BE2C (cell line): ENCODE results near the gene PPFIA1.

Source experiments
- DNase-seq: peaks from one replicate; pipeline ENCODE4 v3.0.0-alpha.2; 2020
- H3K27me3 ChIP-seq: fragments of 250-450 bp; sonication (Bioruptor Pico); 2 replicates; pipeline ENCODE4 v1.5.1; 2020; ENCODE audit warnings: mild to moderate bottlenecking
- H3K36me3 ChIP-seq: fragments of 250-450 bp; sonication (Bioruptor Pico); 2 replicates; pipeline ENCODE4 v1.5.1; 2020; ENCODE audit warnings: mild to moderate bottlenecking
- H3K4me1 ChIP-seq: fragments of 250-450 bp; sonication (Bioruptor Pico); 2 replicates; pipeline ENCODE4 v1.5.1; 2020
- H3K4me3 ChIP-seq: 2 replicates; pipeline ENCODE4 v1.5.1; 2011; ENCODE audit warnings: low read depth, low read length
- H3K9me3 ChIP-seq: fragments of 250-450 bp; sonication (Bioruptor Pico); 2 replicates; pipeline ENCODE4 v1.5.1; 2020
- TF ChIP-seq, protein P1 (sequence below): IDR thresholded peaks from 2 replicates; pipeline ENCODE4 v1.5.1; 2012; ENCODE audit warnings: mild to moderate bottlenecking, low read depth, low read length

The PPFIA1 gene

DNA sequence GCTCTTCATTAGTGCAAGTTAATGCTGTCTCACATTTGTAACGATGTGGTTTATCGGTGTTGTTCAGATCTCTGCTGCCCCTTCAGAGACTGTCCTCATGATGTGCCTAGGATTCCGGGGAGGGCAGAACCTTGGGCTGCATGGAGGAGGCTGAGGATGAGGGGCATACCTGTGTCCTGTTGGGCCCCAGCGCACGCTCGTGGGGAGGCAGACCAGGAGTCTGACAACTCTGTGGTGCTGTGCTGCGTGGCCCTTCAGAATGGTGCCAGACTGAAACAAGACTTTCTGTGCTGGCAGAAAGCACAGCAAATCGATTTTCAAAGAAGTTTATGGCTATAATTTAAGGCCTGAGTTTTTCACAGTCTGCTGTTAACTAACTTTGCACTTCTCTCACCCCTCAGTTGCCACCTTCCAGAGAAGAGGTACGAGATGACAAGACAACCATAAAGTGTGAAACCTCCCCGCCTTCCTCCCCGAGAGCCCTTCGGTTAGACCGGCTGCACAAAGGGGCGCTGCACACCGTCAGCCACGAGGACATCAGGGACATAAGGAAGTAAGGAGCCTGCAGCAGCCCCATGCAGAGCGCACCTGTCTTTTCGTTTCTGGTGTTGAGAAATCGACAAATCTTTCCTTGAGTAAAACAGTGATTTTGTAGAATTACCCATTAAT, 83.5 kb downstream of the PPFIA1 start:
- TF ChIP-seq, protein P1, sequence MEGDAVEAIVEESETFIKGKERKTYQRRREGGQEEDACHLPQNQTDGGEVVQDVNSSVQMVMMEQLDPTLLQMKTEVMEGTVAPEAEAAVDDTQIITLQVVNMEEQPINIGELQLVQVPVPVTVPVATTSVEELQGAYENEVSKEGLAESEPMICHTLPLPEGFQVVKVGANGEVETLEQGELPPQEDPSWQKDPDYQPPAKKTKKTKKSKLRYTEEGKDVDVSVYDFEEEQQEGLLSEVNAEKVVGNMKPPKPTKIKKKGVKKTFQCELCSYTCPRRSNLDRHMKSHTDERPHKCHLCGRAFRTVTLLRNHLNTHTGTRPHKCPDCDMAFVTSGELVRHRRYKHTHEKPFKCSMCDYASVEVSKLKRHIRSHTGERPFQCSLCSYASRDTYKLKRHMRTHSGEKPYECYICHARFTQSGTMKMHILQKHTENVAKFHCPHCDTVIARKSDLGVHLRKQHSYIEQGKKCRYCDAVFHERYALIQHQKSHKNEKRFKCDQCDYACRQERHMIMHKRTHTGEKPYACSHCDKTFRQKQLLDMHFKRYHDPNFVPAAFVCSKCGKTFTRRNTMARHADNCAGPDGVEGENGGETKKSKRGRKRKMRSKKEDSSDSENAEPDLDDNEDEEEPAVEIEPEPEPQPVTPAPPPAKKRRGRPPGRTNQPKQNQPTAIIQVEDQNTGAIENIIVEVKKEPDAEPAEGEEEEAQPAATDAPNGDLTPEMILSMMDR, result no peak
- Histone ChIP-seq H3K9me3 (no peaks in the 10 kb centered on the region), H3K36me3 (peaks cover 33% of the 10 kb centered on the region)

GRCh38 chr11:70354629-70355028, 84.1 kb downstream of the PPFIA1 start:
- Histone ChIP-seq H3K36me3 (peaks cover 35% of the 10 kb centered on the region), H3K9me3 (no peaks in the 10 kb centered on the region), H3K27me3 (no peaks in the 10 kb centered on the region), H3K4me3 (no peak overlapping the region), H3K4me1 (no peaks in the 10 kb centered on the region)
- TF ChIP-seq, protein P1, result no peak
- DNase-seq, result no peak

More for the DNA sequence above, 83.5 kb downstream of the PPFIA1 start:
- no peaks in the 10 kb centered on the region for H3K4me1 ChIP-seq
- no peaks in the 10 kb centered on the region for H3K27me3 ChIP-seq
- no peak for DNase-seq
- no peak overlapping the region for H3K4me3 ChIP-seq

- H3K4me1 ChIP-seq, result no peaks in the 10 kb centered on the region
- no peak overlapping the region for H3K4me3 ChIP-seq
- peaks cover 42% of the 10 kb centered on the region for H3K36me3 ChIP-seq
- DNase-seq, result no peak
- no peaks in the 10 kb centered on the region for H3K9me3 ChIP-seq
- H3K27me3 ChIP-seq, result no peaks in the 10 kb centered on the region
- TF ChIP-seq, protein P1, result no peak
Observed at GRCh38 chr11:70358753-70359152, 88.3 kb downstream of the PPFIA1 start.

GRCh38 chr11:70359451-70360205, 89.1 kb downstream of the PPFIA1 start:
- no peak for DNase-seq
- Histone ChIP-seq H3K9me3 (no peaks in the 10 kb centered on the region), H3K4me1 (no peaks in the 10 kb centered on the region), H3K36me3 (peaks cover 34% of the 10 kb centered on the region), H3K4me3 (no peak overlapping the region), H3K27me3 (no peaks in the 10 kb centered on the region)
- TF ChIP-seq, protein P1, result no peak

DNA sequence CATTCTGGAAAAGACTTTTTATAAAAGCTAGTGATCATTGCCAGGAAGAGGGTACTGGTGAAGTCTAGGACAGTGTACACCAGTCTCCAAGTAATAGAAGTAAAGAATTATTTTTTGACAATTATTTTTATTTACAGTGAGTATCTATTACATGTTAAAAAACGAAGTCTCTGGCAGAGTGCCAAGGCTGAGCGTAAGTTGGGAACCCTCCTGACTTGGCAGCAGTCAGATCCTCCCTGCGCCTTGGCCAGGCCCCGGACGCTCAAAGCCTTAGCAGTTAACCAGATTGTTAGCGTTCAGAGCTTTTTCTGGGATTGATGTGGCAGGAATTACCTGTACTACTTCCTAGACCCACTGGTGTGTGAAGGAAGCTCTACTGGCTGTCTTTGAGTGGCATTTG, 89.7 kb downstream of the PPFIA1 start:
- no peak for DNase-seq
- H3K36me3 ChIP-seq, result peaks cover 28% of the 10 kb centered on the region
- TF ChIP-seq, protein P1, result no peak
- H3K4me1 ChIP-seq, result no peaks in the 10 kb centered on the region
- H3K27me3 ChIP-seq, result no peaks in the 10 kb centered on the region
- no peak overlapping the region for H3K4me3 ChIP-seq
- H3K9me3 ChIP-seq, result no peaks in the 10 kb centered on the region

DNA sequence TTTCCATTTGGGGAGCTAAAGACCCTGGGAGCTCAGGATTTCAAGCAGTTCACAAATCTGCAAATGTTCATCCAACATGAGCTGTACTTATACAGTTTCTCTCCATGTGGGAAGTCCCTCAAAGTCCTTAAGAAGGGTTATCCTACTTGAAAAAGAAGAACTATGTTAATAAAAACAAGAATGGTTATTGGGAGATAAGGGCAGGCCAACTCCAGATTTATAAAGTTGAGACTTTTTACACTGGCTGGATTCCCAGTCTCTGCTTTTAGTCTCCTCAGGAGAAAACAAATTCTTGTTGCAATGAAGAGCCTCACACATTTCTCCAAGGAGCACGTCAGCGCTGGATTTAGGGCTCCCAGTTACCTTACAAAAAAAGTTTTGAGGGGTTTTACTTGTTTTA, 93.7 kb downstream of the PPFIA1 start:
- TF ChIP-seq, protein P1, result no peak
- no peaks in the 10 kb centered on the region for H3K4me1 ChIP-seq
- peaks cover 21% of the 10 kb centered on the region for H3K36me3 ChIP-seq
- H3K4me3 ChIP-seq, result no peak overlapping the region
- no peaks in the 10 kb centered on the region for H3K27me3 ChIP-seq
- H3K9me3 ChIP-seq, result no peaks in the 10 kb centered on the region
- DNase-seq, result no peak
